ENCODE data around the gene ZNF836.
"Not testable (repeated sequence)": the region's sequence is repeated elsewhere in the genome, so short reads cannot be mapped to it uniquely, and the experiment has no call there.

ZNF836 gene

GRCh38 chr19:52171321-52172169, at the start of gene ZNF836:
Gene ZNF836 (minus strand): TSS chr19:52171621. CDS start chr19:52168072, 3,549 bp downstream.
- DNase-seq, result peak; percentile 74

GRCh38 chr19:52221031-52221430, 49.6 kb upstream of the ZNF836 start:
- no peak for DNase-seq

- no peak for DNase-seq
These were observed 48.2 kb upstream of the ZNF836 start for GRCh38 chr19:52219611-52220010.

- DNase-seq, result no peak
These were observed 46.2 kb upstream of the ZNF836 start for GRCh38 chr19:52217576-52217975.

- no peak for DNase-seq
These were observed 45.0 kb upstream of the ZNF836 start for GRCh38 chr19:52216401-52216800.

- DNase-seq, result no peak
These were observed 42.8 kb upstream of the ZNF836 start for GRCh38 chr19:52214241-52214640.

- DNase-seq, result no peak
These were observed 41.3 kb upstream of the ZNF836 start for GRCh38 chr19:52212572-52213255.

GRCh38 chr19:52211926-52212571, 40.6 kb upstream of the ZNF836 start:
- no peak for DNase-seq

- DNase-seq, result no peak
These were observed 39.8 kb upstream of the ZNF836 start for GRCh38 chr19:52211203-52211602.

- DNase-seq, result no peak
These were observed 35.1 kb upstream of the ZNF836 start for GRCh38 chr19:52206481-52206880.

- DNase-seq, result not testable (repeated sequence)
These were observed 29.5 kb upstream of the ZNF836 start for GRCh38 chr19:52200755-52201391.

- DNase-seq, result no peak
These were observed 28.6 kb upstream of the ZNF836 start for GRCh38 chr19:52200044-52200443.

GRCh38 chr19:52198678-52199077, 27.3 kb upstream of the ZNF836 start:
- no peak for DNase-seq

GRCh38 chr19:52197964-52198363, 26.5 kb upstream of the ZNF836 start:
- no peak for DNase-seq

GRCh38 chr19:52196256-52196967, 25.0 kb upstream of the ZNF836 start:
- no peak for DNase-seq

GRCh38 chr19:52191951-52192350, 20.5 kb upstream of the ZNF836 start:
- DNase-seq, result no peak

- no peak for DNase-seq
These were observed 20.0 kb upstream of the ZNF836 start for GRCh38 chr19:52191389-52191788.

GRCh38 chr19:52190487-52191293, 19.3 kb upstream of the ZNF836 start:
- DNase-seq, result no peak

- DNase-seq, result peak; percentile 100
These were observed 18.5 kb upstream of the ZNF836 start, which contains the start of gene PPP2R1A for GRCh38 chr19:52189735-52190486. Gene PPP2R1A (plus strand): TSS chr19:52190052. CDS start chr19:52190097, 45 bp downstream.

GRCh38 chr19:52188822-52189734, 17.7 kb upstream of the ZNF836 start:
- no peak for DNase-seq
